AG10803 (cell line): Measurements from ENCODE around the gene TMF1.

Source experiments
- DNase-seq: peaks from one replicate; pipeline ENCODE4 v3.0.0; 2010; ENCODE audit warnings: low read depth
- H3K4me3 ChIP-seq: 2 replicates; pipeline ENCODE4 v1.5.1; 2011; ENCODE audit warnings: mild to moderate bottlenecking, low read length, control low read depth
- CTCF ChIP-seq: conservative IDR thresholded peaks from 2 replicates; pipeline ENCODE4 v1.5.1; 2011; ENCODE audit warnings: mild to moderate bottlenecking, low read length, control low read depth, inconsistent platforms

Gene TMF1

GRCh38 chr3:68972358-68972979 is 79.7 kb downstream of the TMF1 start:
- DNase-seq = peak; percentile 38
- peak; percentile 65 for TF ChIP-seq CTCF
- no peak overlapping the region for H3K4me3 ChIP-seq
